Left ventricle myocardium inferior (tissue), 1 donor: Measurements from ENCODE around the gene RPL7A. TPM values are rescaled to one million over a fixed set of nuclear protein-coding genes. Genes with fewer than 3 reads are reported as not detected.
"Not testable (repeated sequence)": the region's sequence is repeated elsewhere in the genome, so short reads cannot be mapped to it uniquely, and the experiment has no call there.

Source experiments
- DNase-seq: peaks from one replicate; pipeline ENCODE4 v3.0.0-alpha.2; 2020
- H3K27ac ChIP-seq: fragments of 200-600 bp; replicated peaks from 2 replicates; pipeline ENCODE4 v1.8.0; 2021
- H3K27me3 ChIP-seq: fragments of 200-600 bp; 2 replicates; pipeline ENCODE4 v1.8.0; 2021; ENCODE audit warnings: low read depth
- H3K36me3 ChIP-seq: fragments of 200-600 bp; 2 replicates; pipeline ENCODE4 v1.8.0; 2021
- H3K4me1 ChIP-seq: fragments of 200-600 bp; 2 replicates; pipeline ENCODE4 v1.8.0; 2021
- H3K4me3 ChIP-seq: fragments of 200-600 bp; 2 replicates; pipeline ENCODE4 v1.8.0; 2021; ENCODE audit warnings: mild to moderate bottlenecking, moderate library complexity
- H3K9me3 ChIP-seq: fragments of 200-600 bp; replicated peaks from 2 replicates; pipeline ENCODE4 v1.8.0; 2021
- intact Hi-C: fragments of 100-400 bp; cut with micrococcal nuclease; formaldehyde crosslinking; loops from one replicate; pipeline ENCODE4 v1.11.0; 2022
- total RNA-seq: library from RNA; stranded (reverse); fragmentation: NEBNext Ultra II Directional; extraction: Animal tissue kit (Norgen Biotek cat#: 25700); gene quantifications from one replicate; pipeline ENCODE4 v1.2.1, GENCODE V29; 2021
- TF ChIP-seq, protein P1 (sequence below): fragments of 200-600 bp; IDR thresholded peaks from 2 replicates; pipeline ENCODE4 v1.8.0; 2021; ENCODE audit warnings: antibody characterized with exemption, mild to moderate bottlenecking, borderline replicate concordance
- donor health status: DM: no; HTN: yes; CAD: no; lungs with severe emphysema.

RPL7A gene
- total RNA-seq, 1 donor from 2014 or later = 859 TPM

DNA sequence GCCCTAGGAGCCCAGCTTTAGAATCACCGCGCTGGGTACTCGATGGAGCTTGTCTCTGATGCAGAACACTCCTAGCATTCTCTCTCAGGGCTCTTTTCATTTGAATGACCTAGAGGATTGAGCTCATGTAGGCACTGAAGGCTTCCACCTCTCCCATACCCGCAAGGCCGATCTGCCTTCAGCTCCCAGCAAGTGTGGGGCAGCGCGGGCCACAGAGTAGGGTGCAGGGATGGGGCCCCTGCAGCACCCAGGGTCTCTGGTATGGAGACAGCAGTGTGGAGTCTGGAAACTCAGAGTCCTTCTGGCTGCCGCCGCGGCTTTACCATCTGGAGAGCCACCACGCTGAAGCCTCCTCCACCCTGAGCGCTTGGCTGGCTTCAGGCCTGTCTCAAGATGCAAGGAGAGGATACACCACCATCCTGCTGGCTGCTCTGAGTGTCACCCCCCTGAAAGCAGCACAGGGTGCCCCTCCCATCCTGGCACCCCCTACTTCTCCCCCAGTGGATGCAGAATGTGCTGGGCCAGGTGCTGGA is 41.1 kb downstream of the RPL7A start:
- no peaks in the 10 kb centered on the region for H3K36me3 ChIP-seq
- no peak for DNase-seq
- H3K27ac ChIP-seq = no peak overlapping the region
- no peak overlapping the region for H3K4me3 ChIP-seq
- no peaks in the 10 kb centered on the region for H3K4me1 ChIP-seq
- H3K9me3 ChIP-seq = no peaks in the 10 kb centered on the region
- H3K27me3 ChIP-seq = peaks cover 34% of the 10 kb centered on the region
- intact Hi-C loops = no loop called here
- TF ChIP-seq, protein P1, sequence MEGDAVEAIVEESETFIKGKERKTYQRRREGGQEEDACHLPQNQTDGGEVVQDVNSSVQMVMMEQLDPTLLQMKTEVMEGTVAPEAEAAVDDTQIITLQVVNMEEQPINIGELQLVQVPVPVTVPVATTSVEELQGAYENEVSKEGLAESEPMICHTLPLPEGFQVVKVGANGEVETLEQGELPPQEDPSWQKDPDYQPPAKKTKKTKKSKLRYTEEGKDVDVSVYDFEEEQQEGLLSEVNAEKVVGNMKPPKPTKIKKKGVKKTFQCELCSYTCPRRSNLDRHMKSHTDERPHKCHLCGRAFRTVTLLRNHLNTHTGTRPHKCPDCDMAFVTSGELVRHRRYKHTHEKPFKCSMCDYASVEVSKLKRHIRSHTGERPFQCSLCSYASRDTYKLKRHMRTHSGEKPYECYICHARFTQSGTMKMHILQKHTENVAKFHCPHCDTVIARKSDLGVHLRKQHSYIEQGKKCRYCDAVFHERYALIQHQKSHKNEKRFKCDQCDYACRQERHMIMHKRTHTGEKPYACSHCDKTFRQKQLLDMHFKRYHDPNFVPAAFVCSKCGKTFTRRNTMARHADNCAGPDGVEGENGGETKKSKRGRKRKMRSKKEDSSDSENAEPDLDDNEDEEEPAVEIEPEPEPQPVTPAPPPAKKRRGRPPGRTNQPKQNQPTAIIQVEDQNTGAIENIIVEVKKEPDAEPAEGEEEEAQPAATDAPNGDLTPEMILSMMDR = no peak

DNA sequence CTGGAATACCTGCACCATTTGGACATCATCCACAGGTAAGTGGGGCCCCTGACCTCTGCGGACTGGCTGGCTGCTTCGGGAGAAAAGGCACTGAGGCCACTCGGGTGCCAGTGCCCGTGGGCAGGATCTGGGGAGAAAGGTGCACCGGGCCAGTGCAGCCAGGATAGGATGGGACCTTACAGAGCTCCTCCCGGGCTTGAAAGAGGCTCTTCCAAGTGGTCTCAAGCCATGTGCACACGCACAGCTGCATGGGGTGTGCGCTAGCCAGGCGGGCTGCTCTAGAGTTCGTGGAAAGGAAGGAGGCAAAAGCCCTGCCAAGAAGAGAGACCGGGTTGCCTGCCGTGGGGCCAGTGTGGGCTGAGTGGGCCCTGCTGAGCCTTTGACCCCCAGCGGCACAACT is 41.5 kb downstream of the RPL7A start:
- Histone ChIP-seq H3K27ac (no peak overlapping the region), H3K27me3 (peaks cover 39% of the 10 kb centered on the region), H3K4me3 (no peak overlapping the region), H3K4me1 (no peaks in the 10 kb centered on the region), H3K9me3 (no peaks in the 10 kb centered on the region), H3K36me3 (no peaks in the 10 kb centered on the region)
- intact Hi-C loops = no loop called here
- DNase-seq = no peak
- TF ChIP-seq, protein P1 = no peak

DNA sequence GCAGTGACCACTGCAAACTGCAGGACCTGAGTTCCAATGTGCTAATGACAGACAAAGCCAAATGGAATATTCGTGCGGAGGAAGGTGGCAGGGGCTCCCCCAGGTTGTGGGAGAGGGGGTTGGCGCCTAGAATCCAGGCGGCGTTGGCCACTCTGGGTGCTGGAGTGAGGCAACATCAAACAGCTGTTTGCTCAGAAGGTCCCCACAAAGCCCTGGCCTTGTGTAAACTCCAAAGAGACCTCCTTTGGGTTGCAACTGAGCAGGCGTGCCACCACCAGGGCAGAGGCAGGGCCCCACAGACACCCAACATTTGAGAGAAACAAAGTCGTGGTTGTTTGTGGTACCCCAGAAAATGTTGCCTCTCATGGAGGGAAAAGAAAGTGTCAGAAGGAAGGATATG is 42.7 kb downstream of the RPL7A start:
- no peak overlapping the region for H3K4me3 ChIP-seq
- TF ChIP-seq, protein P1 = no peak
- H3K36me3 ChIP-seq = no peaks in the 10 kb centered on the region
- H3K4me1 ChIP-seq = no peaks in the 10 kb centered on the region
- intact Hi-C loops = no loop called here
- H3K27me3 ChIP-seq = peaks cover 50% of the 10 kb centered on the region
- DNase-seq = no peak
- H3K9me3 ChIP-seq = no peaks in the 10 kb centered on the region
- H3K27ac ChIP-seq = no peak overlapping the region

DNA sequence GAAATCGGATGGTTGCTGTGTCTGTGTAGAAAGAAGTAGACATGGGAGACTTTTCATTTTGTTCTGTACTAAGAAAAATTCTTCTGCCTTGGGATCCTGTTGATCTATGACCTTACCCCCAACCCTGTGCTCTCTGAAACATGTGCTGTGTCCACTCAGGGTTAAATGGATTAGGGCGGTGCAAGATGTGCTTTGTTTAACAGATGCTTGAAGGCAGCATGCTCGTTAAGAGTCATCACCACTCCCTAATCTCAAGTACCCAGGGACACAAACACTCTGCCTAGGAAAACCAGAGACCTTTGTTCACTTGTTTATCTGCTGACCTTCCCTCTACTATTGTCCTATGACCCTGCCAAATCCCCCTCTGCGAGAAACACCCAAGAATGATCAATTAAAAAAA is 43.4 kb downstream of the RPL7A start:
- intact Hi-C loops, H3K4me3 ChIP-seq, H3K9me3 ChIP-seq, DNase-seq, H3K27ac ChIP-seq, H3K4me1 ChIP-seq, H3K36me3 ChIP-seq: not testable (repeated sequence)
- peaks cover 55% of the 10 kb centered on the region for H3K27me3 ChIP-seq

GRCh38 chr9:133392308-133392707 is 44.3 kb downstream of the RPL7A start:
- H3K27me3 ChIP-seq = peaks cover 55% of the 10 kb centered on the region
- DNase-seq, H3K4me1 ChIP-seq, H3K4me3 ChIP-seq, H3K36me3 ChIP-seq, H3K9me3 ChIP-seq, H3K27ac ChIP-seq, intact Hi-C loops: not testable (repeated sequence)

GRCh38 chr9:133393399-133393798 is 45.4 kb downstream of the RPL7A start:
- intact Hi-C loops = no loop called here
- no peak for DNase-seq
- Histone ChIP-seq H3K4me3 (no peak overlapping the region), H3K9me3 (no peaks in the 10 kb centered on the region), H3K27ac (no peak overlapping the region), H3K27me3 (peaks cover 55% of the 10 kb centered on the region), H3K4me1 (no peaks in the 10 kb centered on the region), H3K36me3 (no peaks in the 10 kb centered on the region)
- TF ChIP-seq, protein P1 = no peak
